ENCODE data around the gene KIAA0753. TPM values are rescaled to one million over a fixed set of nuclear protein-coding genes. Genes with fewer than 3 reads are reported as not detected.

KIAA0753 gene
- total RNA-seq, 1 experiment from 2014 or later: 6.9 TPM

DNA sequence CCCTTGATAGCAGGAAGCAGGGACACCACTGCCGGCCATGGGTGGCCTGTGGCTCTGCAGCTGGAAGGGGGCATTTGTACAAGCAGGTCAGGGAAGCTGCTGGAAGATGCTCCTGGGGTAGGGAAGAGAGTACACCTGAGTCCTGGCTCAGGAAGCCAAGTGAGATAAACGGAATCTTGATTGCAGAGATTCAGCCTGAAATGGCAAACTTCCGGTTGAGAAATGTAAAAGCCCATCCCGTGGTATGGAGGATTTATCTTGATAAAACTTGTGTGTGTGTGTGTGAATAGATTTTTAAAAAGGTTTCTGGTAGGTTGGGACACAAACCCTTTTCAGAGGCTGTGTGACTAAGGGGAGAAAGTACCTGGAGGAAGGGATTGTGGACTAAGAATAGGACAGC lies 40.7 kb upstream of the KIAA0753 start:
- ChIA-PET POLR2A (ENCODE audit: unreplicated experiment) (no interaction called here), CTCF (no interaction called here)
- TF ChIP-seq, protein P1, sequence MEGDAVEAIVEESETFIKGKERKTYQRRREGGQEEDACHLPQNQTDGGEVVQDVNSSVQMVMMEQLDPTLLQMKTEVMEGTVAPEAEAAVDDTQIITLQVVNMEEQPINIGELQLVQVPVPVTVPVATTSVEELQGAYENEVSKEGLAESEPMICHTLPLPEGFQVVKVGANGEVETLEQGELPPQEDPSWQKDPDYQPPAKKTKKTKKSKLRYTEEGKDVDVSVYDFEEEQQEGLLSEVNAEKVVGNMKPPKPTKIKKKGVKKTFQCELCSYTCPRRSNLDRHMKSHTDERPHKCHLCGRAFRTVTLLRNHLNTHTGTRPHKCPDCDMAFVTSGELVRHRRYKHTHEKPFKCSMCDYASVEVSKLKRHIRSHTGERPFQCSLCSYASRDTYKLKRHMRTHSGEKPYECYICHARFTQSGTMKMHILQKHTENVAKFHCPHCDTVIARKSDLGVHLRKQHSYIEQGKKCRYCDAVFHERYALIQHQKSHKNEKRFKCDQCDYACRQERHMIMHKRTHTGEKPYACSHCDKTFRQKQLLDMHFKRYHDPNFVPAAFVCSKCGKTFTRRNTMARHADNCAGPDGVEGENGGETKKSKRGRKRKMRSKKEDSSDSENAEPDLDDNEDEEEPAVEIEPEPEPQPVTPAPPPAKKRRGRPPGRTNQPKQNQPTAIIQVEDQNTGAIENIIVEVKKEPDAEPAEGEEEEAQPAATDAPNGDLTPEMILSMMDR (conservative IDR thresholded peaks at IDR 0.05; ENCODE audit: low read depth, low read length): no peak
- no peak for TF ChIP-seq EZH2phosphoT487 (IDR thresholded peaks at IDR 0.05; ENCODE audit: borderline replicate concordance, low read length)
- TF ChIP-seq EZH2 (IDR thresholded peaks at IDR 0.05; ENCODE audit: low read length, unreplicated experiment): no peak
- Histone ChIP-seq H3K9me2 (replicated peaks; ENCODE audit: low read length) (no peaks in the 10 kb centered on the region), H2AFZ (ENCODE audit: low read length) (no peak overlapping the region), H3K36me3 (ENCODE audit: low read depth, low read length) (no peaks in the 10 kb centered on the region), H3K79me2 (ENCODE audit: low read length) (no peaks in the 10 kb centered on the region), H3K27ac (ENCODE audit: low read length) (no peak overlapping the region), H3K27me3 (ENCODE audit: low read length) (no peaks in the 10 kb centered on the region), H3F3A (ENCODE audit: low read length, unreplicated experiment) (no peaks in the 10 kb centered on the region), H3K9me3 (ENCODE audit: low read length) (no peaks in the 10 kb centered on the region), H3K9ac (ENCODE audit: low read length) (no peak overlapping the region), H4K20me1 (ENCODE audit: low read length) (no peaks in the 10 kb centered on the region), H3K4me1 (ENCODE audit: insufficient read depth, low read length) (peaks cover 19% of the 10 kb centered on the region), H3K4me3 (ENCODE audit: low read length) (no peak overlapping the region), H3K4me2 (ENCODE audit: low read length) (no peak overlapping the region)
- intact Hi-C loops (cut with micrococcal nuclease): no loop called here
- ATAC-seq: no peak
- no TSS peak for BruUV-seq (replicated peaks)
- no peak for DNase-seq

DNA sequence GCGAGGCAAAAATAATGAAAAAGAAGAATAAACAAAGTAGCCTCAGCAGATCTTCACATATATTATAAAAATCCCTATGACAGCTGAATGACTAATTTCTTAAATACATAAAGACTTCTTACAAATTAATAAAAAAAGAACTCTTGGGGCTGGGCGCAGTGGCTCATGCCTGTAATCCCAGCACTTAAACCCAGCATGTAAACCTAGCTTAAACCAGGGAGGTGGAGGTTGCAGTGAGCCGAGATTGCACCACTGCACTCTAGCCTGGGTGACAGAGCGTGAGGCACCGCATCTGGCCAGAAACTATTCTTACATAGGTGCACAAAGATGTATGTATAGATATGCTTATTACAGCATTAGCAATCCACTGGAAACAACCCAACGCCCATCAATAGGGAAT lies 38.7 kb upstream of the KIAA0753 start:
- no peaks in the 10 kb centered on the region for H3F3A ChIP-seq (ENCODE audit: low read length, unreplicated experiment)
- CTCF ChIA-PET: no interaction called here

DNA sequence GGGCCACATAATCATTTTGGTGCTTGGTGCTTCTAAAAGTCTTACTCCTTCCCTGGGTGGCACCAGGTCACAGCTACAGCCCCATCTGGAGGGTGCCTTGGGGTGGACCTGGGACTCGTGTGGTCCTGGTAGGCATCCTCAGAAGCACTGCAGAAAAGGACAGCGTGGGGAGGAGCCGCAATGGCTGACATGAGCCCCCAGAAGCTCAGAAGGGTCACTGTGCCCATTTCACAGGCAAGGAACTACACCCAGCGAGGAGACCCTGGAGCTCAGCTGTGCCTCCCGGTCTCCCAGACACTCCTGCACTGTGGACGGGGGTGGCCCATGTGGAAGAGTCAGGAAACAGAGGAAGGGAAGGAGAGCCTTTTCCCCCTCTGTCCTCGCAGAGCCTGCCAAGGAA lies 37.4 kb upstream of the KIAA0753 start:
- Histone ChIP-seq H3F3A (ENCODE audit: low read length, unreplicated experiment) (no peaks in the 10 kb centered on the region), H3K4me3 (ENCODE audit: low read length) (no peak overlapping the region), H3K9ac (ENCODE audit: low read length) (no peak overlapping the region), H4K20me1 (ENCODE audit: low read length) (no peaks in the 10 kb centered on the region), H3K4me1 (ENCODE audit: insufficient read depth, low read length) (peaks cover 19% of the 10 kb centered on the region), H3K79me2 (ENCODE audit: low read length) (no peaks in the 10 kb centered on the region), H2AFZ (ENCODE audit: low read length) (no peak overlapping the region), H3K9me3 (ENCODE audit: low read length) (no peaks in the 10 kb centered on the region), H3K27ac (ENCODE audit: low read length) (no peak overlapping the region), H3K36me3 (ENCODE audit: low read depth, low read length) (no peaks in the 10 kb centered on the region), H3K9me2 (replicated peaks; ENCODE audit: low read length) (no peaks in the 10 kb centered on the region), H3K4me2 (ENCODE audit: low read length) (no peak overlapping the region), H3K27me3 (ENCODE audit: low read length) (no peaks in the 10 kb centered on the region)
- ChIA-PET CTCF (interaction anchor here (0.6 kb wide), 1 partner anchor 120 kb away, joined by 3 read pairs; no protein-coding TSS in a partner anchor), POLR2A (ENCODE audit: unreplicated experiment) (no interaction called here)
- ATAC-seq (no peak), DNase-seq (no peak)
- intact Hi-C loops (cut with micrococcal nuclease): no loop called here
- no peak for TF ChIP-seq EZH2 (IDR thresholded peaks at IDR 0.05; ENCODE audit: low read length, unreplicated experiment)
- TF ChIP-seq, protein P1 (conservative IDR thresholded peaks at IDR 0.05; ENCODE audit: low read depth, low read length): no peak
- TF ChIP-seq EZH2phosphoT487 (IDR thresholded peaks at IDR 0.05; ENCODE audit: borderline replicate concordance, low read length): no peak
- BruUV-seq (replicated peaks): no TSS peak

More for the DNA sequence above, 38.7 kb upstream of the KIAA0753 start:
- POLR2A ChIA-PET (ENCODE audit: unreplicated experiment): interaction anchor here (0.6 to 0.7 kb wide), 2 partner anchors 250 to 356 kb away, joined by 13 read pairs; no protein-coding TSS in a partner anchor
- Histone ChIP-seq H2AFZ (ENCODE audit: low read length) (no peak overlapping the region), H3K27me3 (ENCODE audit: low read length) (no peaks in the 10 kb centered on the region), H3K79me2 (ENCODE audit: low read length) (no peaks in the 10 kb centered on the region), H3K9me2 (replicated peaks; ENCODE audit: low read length) (no peaks in the 10 kb centered on the region), H3K4me2 (ENCODE audit: low read length) (peak overlapping the region; percentile 81), H3K27ac (ENCODE audit: low read length) (peak overlapping the region; percentile 70), H3K9ac (ENCODE audit: low read length) (0 out of 2 replicates have a peak overlapping the region, but pooled peaks have one; percentile 31), H3K4me3 (ENCODE audit: low read length) (peak overlapping the region; percentile 32; the same call in 1 of the 2 replicates), H3K9me3 (ENCODE audit: low read length) (no peaks in the 10 kb centered on the region), H3K36me3 (ENCODE audit: low read depth, low read length) (no peaks in the 10 kb centered on the region), H4K20me1 (ENCODE audit: low read length) (no peaks in the 10 kb centered on the region), H3K4me1 (ENCODE audit: insufficient read depth, low read length) (peaks cover 19% of the 10 kb centered on the region)
- no TSS peak for BruUV-seq (replicated peaks)
- intact Hi-C loops (cut with micrococcal nuclease): no loop called here
- peak; percentile 92 for ATAC-seq
- TF ChIP-seq EZH2phosphoT487 (IDR thresholded peaks at IDR 0.05; ENCODE audit: borderline replicate concordance, low read length) (no peak), EZH2 (IDR thresholded peaks at IDR 0.05; ENCODE audit: low read length, unreplicated experiment) (no peak)
- TF ChIP-seq, protein P1 (conservative IDR thresholded peaks at IDR 0.05; ENCODE audit: low read depth, low read length): no peak
- peak; percentile 68 for DNase-seq
